Activated T-helper 17 cell treated with anti-CD3 and anti-CD28 coated beads, Interleukin-2, amount 50 U/mL, for 72 hours (primary cell): ENCODE results near the gene PLEKHG1. TPM values are rescaled to one million over a fixed set of nuclear protein-coding genes. Genes with fewer than 3 reads are reported as not detected.

Experiments
- ATAC-seq: fragments of 150-1000 bp; cut with Tn5 transposase; replicated peaks from 2 replicates; pipeline ENCODE4 v1.10.0; 2021; ENCODE audit warnings: mild to moderate bottlenecking, moderate library complexity
- H3K27ac Mint-ChIP-seq: one replicate; pipeline ENCODE4 v1.8.0; 2022; ENCODE audit warnings: mixed read lengths
- H3K27me3 Mint-ChIP-seq: one replicate; pipeline ENCODE4 v1.8.0; 2022; ENCODE audit warnings: mixed read lengths
- H3K36me3 Mint-ChIP-seq: one replicate; pipeline ENCODE4 v1.8.0; 2022; ENCODE audit warnings: low read depth, mild to moderate bottlenecking, mixed read lengths
- H3K4me1 Mint-ChIP-seq: one replicate; pipeline ENCODE4 v1.8.0; 2022; ENCODE audit warnings: mixed read lengths
- H3K4me3 Mint-ChIP-seq: one replicate; pipeline ENCODE4 v1.8.0; 2022; ENCODE audit warnings: mild to moderate bottlenecking, mixed read lengths
- H3K9me3 Mint-ChIP-seq: one replicate; pipeline ENCODE4 v1.8.0; 2022; ENCODE audit warnings: mixed read lengths
- total RNA-seq, 2 donors: library from RNA; stranded (reverse); gene quantifications; one replicate each; pipeline ENCODE4 v1.2.3, GENCODE V29; 2022

PLEKHG1 gene
- total RNA-seq, 2 donors from 2014 or later: 2.5 to 7.8 TPM

GRCh38 chr6:150634176-150634963, 34.7 kb downstream of the PLEKHG1 start:
- H3K4me3 Mint-ChIP-seq: peak overlapping the region; percentile 90
- ATAC-seq: no peak
- H3K27ac Mint-ChIP-seq: peak overlapping the region; percentile 89
- H3K36me3 Mint-ChIP-seq: no peaks in the 10 kb centered on the region
- H3K27me3 Mint-ChIP-seq: no peaks in the 10 kb centered on the region
- H3K9me3 Mint-ChIP-seq: no peaks in the 10 kb centered on the region
- peaks cover 38% of the 10 kb centered on the region for H3K4me1 Mint-ChIP-seq

GRCh38 chr6:150634964-150635292, 35.2 kb downstream of the PLEKHG1 start:
- Mint-ChIP-seq H3K4me1 (peaks cover 38% of the 10 kb centered on the region), H3K36me3 (no peaks in the 10 kb centered on the region), H3K27me3 (no peaks in the 10 kb centered on the region), H3K4me3 (peak overlapping the region; percentile 90), H3K9me3 (no peaks in the 10 kb centered on the region), H3K27ac (no peak overlapping the region)
- no peak for ATAC-seq

- ATAC-seq: no peak
- Mint-ChIP-seq H3K36me3 (no peaks in the 10 kb centered on the region), H3K4me1 (peaks cover 38% of the 10 kb centered on the region), H3K9me3 (no peaks in the 10 kb centered on the region), H3K27me3 (no peaks in the 10 kb centered on the region), H3K27ac (peak overlapping the region; percentile 21), H3K4me3 (peak overlapping the region; percentile 34)
Measured at GRCh38 chr6:150635906-150636514, 36.3 kb downstream of the PLEKHG1 start.

GRCh38 chr6:150636808-150637207, 37.1 kb downstream of the PLEKHG1 start:
- no peaks in the 10 kb centered on the region for H3K9me3 Mint-ChIP-seq
- peak overlapping the region; percentile 34 for H3K4me3 Mint-ChIP-seq
- H3K27me3 Mint-ChIP-seq: no peaks in the 10 kb centered on the region
- peak overlapping the region; percentile 21 for H3K27ac Mint-ChIP-seq
- H3K36me3 Mint-ChIP-seq: no peaks in the 10 kb centered on the region
- peaks cover 31% of the 10 kb centered on the region for H3K4me1 Mint-ChIP-seq
- ATAC-seq: peak; percentile 34

GRCh38 chr6:150637266-150637665, 37.6 kb downstream of the PLEKHG1 start:
- Mint-ChIP-seq H3K27me3 (no peaks in the 10 kb centered on the region), H3K9me3 (no peaks in the 10 kb centered on the region), H3K27ac (peak overlapping the region; percentile 21), H3K36me3 (no peaks in the 10 kb centered on the region), H3K4me1 (peaks cover 29% of the 10 kb centered on the region), H3K4me3 (peak overlapping the region; percentile 34)
- no peak for ATAC-seq

GRCh38 chr6:150638267-150638666, 38.6 kb downstream of the PLEKHG1 start:
- Mint-ChIP-seq H3K4me3 (no peak overlapping the region), H3K27ac (no peak overlapping the region), H3K27me3 (no peaks in the 10 kb centered on the region), H3K4me1 (peaks cover 19% of the 10 kb centered on the region), H3K36me3 (no peaks in the 10 kb centered on the region), H3K9me3 (no peaks in the 10 kb centered on the region)
- no peak for ATAC-seq

GRCh38 chr6:150638765-150639164, 39.1 kb downstream of the PLEKHG1 start:
- H3K27ac Mint-ChIP-seq: no peak overlapping the region
- H3K4me1 Mint-ChIP-seq: peaks cover 14% of the 10 kb centered on the region
- no peaks in the 10 kb centered on the region for H3K36me3 Mint-ChIP-seq
- H3K9me3 Mint-ChIP-seq: no peaks in the 10 kb centered on the region
- H3K27me3 Mint-ChIP-seq: no peaks in the 10 kb centered on the region
- no peak overlapping the region for H3K4me3 Mint-ChIP-seq
- no peak for ATAC-seq

GRCh38 chr6:150639823-150640331, 40.2 kb downstream of the PLEKHG1 start:
- Mint-ChIP-seq H3K27ac (no peak overlapping the region), H3K4me3 (no peak overlapping the region), H3K27me3 (no peaks in the 10 kb centered on the region), H3K4me1 (peaks cover 8% of the 10 kb centered on the region), H3K9me3 (no peaks in the 10 kb centered on the region), H3K36me3 (no peaks in the 10 kb centered on the region)
- ATAC-seq: no peak

- Mint-ChIP-seq H3K27ac (no peak overlapping the region), H3K27me3 (no peaks in the 10 kb centered on the region), H3K4me3 (peak overlapping the region; percentile 52), H3K9me3 (no peaks in the 10 kb centered on the region), H3K36me3 (no peaks in the 10 kb centered on the region), H3K4me1 (peaks cover 8% of the 10 kb centered on the region)
- no peak for ATAC-seq
Measured at GRCh38 chr6:150640556-150641209, 41.0 kb downstream of the PLEKHG1 start.

- no peaks in the 10 kb centered on the region for H3K9me3 Mint-ChIP-seq
- no peak overlapping the region for H3K27ac Mint-ChIP-seq
- H3K27me3 Mint-ChIP-seq: no peaks in the 10 kb centered on the region
- H3K4me3 Mint-ChIP-seq: peak overlapping the region; percentile 52
- peaks cover 8% of the 10 kb centered on the region for H3K4me1 Mint-ChIP-seq
- no peaks in the 10 kb centered on the region for H3K36me3 Mint-ChIP-seq
- ATAC-seq: no peak
Measured at GRCh38 chr6:150641398-150642139, 41.9 kb downstream of the PLEKHG1 start.

- ATAC-seq: no peak
- Mint-ChIP-seq H3K27me3 (no peaks in the 10 kb centered on the region), H3K36me3 (no peaks in the 10 kb centered on the region), H3K4me1 (no peaks in the 10 kb centered on the region), H3K27ac (no peak overlapping the region), H3K4me3 (no peak overlapping the region), H3K9me3 (no peaks in the 10 kb centered on the region)
Measured at GRCh38 chr6:150646228-150646627, 46.5 kb downstream of the PLEKHG1 start.

- no peaks in the 10 kb centered on the region for H3K36me3 Mint-ChIP-seq
- no peaks in the 10 kb centered on the region for H3K9me3 Mint-ChIP-seq
- no peak for ATAC-seq
- no peaks in the 10 kb centered on the region for H3K27me3 Mint-ChIP-seq
- no peaks in the 10 kb centered on the region for H3K4me1 Mint-ChIP-seq
- H3K4me3 Mint-ChIP-seq: no peak overlapping the region
- no peak overlapping the region for H3K27ac Mint-ChIP-seq
Measured at GRCh38 chr6:150647051-150647450, 47.4 kb downstream of the PLEKHG1 start.
